Astrocyte (in vitro differentiated cells and primary cell): ENCODE results near the gene STK39. TPM values are rescaled to one million over a fixed set of nuclear protein-coding genes. Genes with fewer than 3 reads are reported as not detected.
A peak's percentile ranks its signal among the peaks of the same experiment; 100 is the strongest.

ENCODE experiments used
- DNase-seq: peaks from one replicate; pipeline ENCODE4 v3.0.0-alpha.2; 2010; ENCODE audit warnings: low read depth
- FAIRE-seq: peaks from 2 replicates; lab custom pipeline; 2011; peaks lifted over from hg19 to GRCh38; lab: Jason Lieb, UNC
- H2AFZ ChIP-seq: 2 replicates; pipeline ENCODE4 v1.6.0; 2012; ENCODE audit warnings: low read depth, low read length, inconsistent platforms
- H3K27ac ChIP-seq: 2 replicates; pipeline ENCODE4 v1.5.1; 2011; ENCODE audit warnings: low read depth, low read length, inconsistent platforms
- H3K27me3 ChIP-seq: 2 replicates; pipeline ENCODE4 v1.6.0; 2011; ENCODE audit warnings: low read length, inconsistent platforms; ENCODE audit not compliant: insufficient read depth
- H3K36me3 ChIP-seq: 2 replicates; pipeline ENCODE4 v1.5.1; 2011; ENCODE audit warnings: low read length, inconsistent platforms; ENCODE audit not compliant: insufficient read depth
- H3K4me1 ChIP-seq: 2 replicates; pipeline ENCODE4 v1.5.1; 2011; ENCODE audit warnings: low read length, inconsistent platforms; ENCODE audit not compliant: insufficient read depth
- H3K4me2 ChIP-seq: 2 replicates; pipeline ENCODE4 v1.6.0; 2012; ENCODE audit warnings: low read length, inconsistent platforms
- H3K4me3 ChIP-seq: 2 replicates; pipeline ENCODE4 v1.5.1; 2011; ENCODE audit warnings: low read depth, mild to moderate bottlenecking, low read length, inconsistent platforms; ENCODE audit not compliant: insufficient read depth
- H3K79me2 ChIP-seq: 2 replicates; pipeline ENCODE4 v1.6.0; 2012; ENCODE audit warnings: mild to moderate bottlenecking, low read length, inconsistent platforms; ENCODE audit not compliant: insufficient read depth
- H3K9ac ChIP-seq: 2 replicates; pipeline ENCODE4 v1.6.0; 2012; ENCODE audit warnings: mild to moderate bottlenecking, low read length, inconsistent platforms
- H3K9me3 ChIP-seq: 2 replicates; pipeline ENCODE4 v1.5.1; 2012; ENCODE audit warnings: low read depth, mild to moderate bottlenecking, low read length, inconsistent platforms; ENCODE audit not compliant: insufficient read depth
- H4K20me1 ChIP-seq: 2 replicates; pipeline ENCODE4 v1.6.0; 2012; ENCODE audit warnings: low read length, inconsistent platforms; ENCODE audit not compliant: insufficient read depth
- H3K27ac Mint-ChIP-seq: one replicate; pipeline ENCODE4 v1.8.0; 2021; ENCODE audit warnings: mild to moderate bottlenecking, mixed read lengths; ENCODE audit not compliant: unreplicated experiment
- H3K27me3 Mint-ChIP-seq: one replicate; pipeline ENCODE4 v1.8.0; 2021; ENCODE audit warnings: low read depth, mixed read lengths; ENCODE audit not compliant: unreplicated experiment
- H3K36me3 Mint-ChIP-seq: one replicate; pipeline ENCODE4 v1.8.0; 2021; ENCODE audit warnings: low read depth, mixed read lengths; ENCODE audit not compliant: unreplicated experiment
- H3K4me1 Mint-ChIP-seq: one replicate; pipeline ENCODE4 v1.8.0; 2021; ENCODE audit warnings: low read depth, mixed read lengths; ENCODE audit not compliant: unreplicated experiment
- H3K4me3 Mint-ChIP-seq: one replicate; pipeline ENCODE4 v1.8.0; 2021; ENCODE audit warnings: mild to moderate bottlenecking, moderate library complexity, mixed read lengths; ENCODE audit not compliant: unreplicated experiment
- H3K9me3 Mint-ChIP-seq: one replicate; pipeline ENCODE4 v1.8.0; 2021; ENCODE audit warnings: mild to moderate bottlenecking, mixed read lengths; ENCODE audit not compliant: unreplicated experiment
- CTCF ChIP-seq: IDR thresholded peaks from 2 replicates; pipeline ENCODE4 v1.5.1; 2011; ENCODE audit warnings: low read depth, mild to moderate bottlenecking, inconsistent platforms, low read length, moderate library complexity; ENCODE audit not compliant: insufficient read depth
- EZH2 ChIP-seq: IDR thresholded peaks from 2 replicates; pipeline ENCODE4 v1.6.1; 2012; ENCODE audit warnings: mild to moderate bottlenecking, low read length, inconsistent platforms; ENCODE audit not compliant: insufficient read depth
- total RNA-seq: library from RNA; stranded (reverse); gene quantifications from 2 replicates; pipeline ENCODE4 v1.2.1, GENCODE V29; 2021

STK39 gene
- total RNA-seq, 1 donor from 2014 or later = 23.4 TPM

GRCh38 chr2:168237741-168238140, 9.7 kb downstream of the STK39 start:
- Histone ChIP-seq H3K9ac (no peak overlapping the region), H3K4me2 (peak overlapping the region; percentile 38), H3K27me3 (no peaks in the 10 kb centered on the region), H3K4me3 (no peak overlapping the region), H3K9me3 (no peaks in the 10 kb centered on the region), H4K20me1 (peaks cover 34% of the 10 kb centered on the region), H3K27ac (no peak overlapping the region), H2AFZ (no peak overlapping the region), H3K79me2 (peaks cover 60% of the 10 kb centered on the region), H3K4me1 (peaks cover 3% of the 10 kb centered on the region), H3K36me3 (no peaks in the 10 kb centered on the region)
- no peaks in the 10 kb centered on the region for H3K9me3 Mint-ChIP-seq
- no peak for DNase-seq
- H3K4me1 Mint-ChIP-seq = no peaks in the 10 kb centered on the region
- no peak for FAIRE-seq
- H3K27ac Mint-ChIP-seq = no peak overlapping the region
- TF ChIP-seq CTCF (no peak), EZH2 (no peak)
- H3K4me3 Mint-ChIP-seq = no peak overlapping the region
- H3K36me3 Mint-ChIP-seq = no peaks in the 10 kb centered on the region
- no peaks in the 10 kb centered on the region for H3K27me3 Mint-ChIP-seq

- FAIRE-seq (no peak), DNase-seq (no peak)
- Histone ChIP-seq H3K36me3 (no peaks in the 10 kb centered on the region), H2AFZ (no peak overlapping the region), H3K4me2 (no peak overlapping the region), H3K27me3 (no peaks in the 10 kb centered on the region), H3K9ac (no peak overlapping the region), H3K27ac (no peak overlapping the region), H3K4me1 (peaks cover 3% of the 10 kb centered on the region), H3K79me2 (peaks cover 48% of the 10 kb centered on the region), H3K9me3 (no peaks in the 10 kb centered on the region), H3K4me3 (no peak overlapping the region), H4K20me1 (peaks cover 23% of the 10 kb centered on the region)
- TF ChIP-seq CTCF (no peak), EZH2 (no peak)
- no peaks in the 10 kb centered on the region for H3K27me3 Mint-ChIP-seq
- H3K4me3 Mint-ChIP-seq = no peak overlapping the region
- no peaks in the 10 kb centered on the region for H3K4me1 Mint-ChIP-seq
- H3K36me3 Mint-ChIP-seq = peaks cover 2% of the 10 kb centered on the region
- no peak overlapping the region for H3K27ac Mint-ChIP-seq
- H3K9me3 Mint-ChIP-seq = no peaks in the 10 kb centered on the region
Measured at GRCh38 chr2:168234407-168235085, 12.8 kb downstream of the STK39 start.

GRCh38 chr2:168233726-168234406, 13.5 kb downstream of the STK39 start:
- no peak for TF ChIP-seq EZH2
- TF ChIP-seq CTCF = no peak
- DNase-seq = no peak
- H3K9ac ChIP-seq = no peak overlapping the region
- Mint-ChIP-seq H3K36me3 (peaks cover 2% of the 10 kb centered on the region), H3K27me3 (no peaks in the 10 kb centered on the region), H3K9me3 (no peaks in the 10 kb centered on the region), H3K4me1 (no peaks in the 10 kb centered on the region), H3K27ac (no peak overlapping the region), H3K4me3 (no peak overlapping the region)
- peak overlapping the region; percentile 17 for H3K4me2 ChIP-seq
- no peak overlapping the region for H3K27ac ChIP-seq
- no peaks in the 10 kb centered on the region for H3K27me3 ChIP-seq
- H3K4me1 ChIP-seq = peaks cover 3% of the 10 kb centered on the region
- H3K79me2 ChIP-seq = peaks cover 44% of the 10 kb centered on the region
- H3K36me3 ChIP-seq = no peaks in the 10 kb centered on the region
- no peak overlapping the region for H3K4me3 ChIP-seq
- no peaks in the 10 kb centered on the region for H3K9me3 ChIP-seq
- peaks cover 17% of the 10 kb centered on the region for H4K20me1 ChIP-seq
- no peak for FAIRE-seq
- H2AFZ ChIP-seq = no peak overlapping the region
